Ectodermal cell (in vitro differentiated cells): ENCODE data around the gene DIAPH2.
"Not testable (repeated sequence)": the region's sequence is repeated elsewhere in the genome, so short reads cannot be mapped to it uniquely, and the experiment has no call there.

Experiments
- H3K27ac ChIP-seq: 2 replicates; pipeline ENCODE4 v1.7.0; 2013; ENCODE audit warnings: mild to moderate bottlenecking, low read depth, low read length; ENCODE audit not compliant: insufficient read depth, poor library complexity, severe bottlenecking
- H3K27me3 ChIP-seq: 2 replicates; pipeline ENCODE4 v1.7.0; 2013; ENCODE audit warnings: mild to moderate bottlenecking, low read length; ENCODE audit not compliant: insufficient read depth, control insufficient read depth, poor library complexity, severe bottlenecking
- H3K36me3 ChIP-seq: one replicate; pipeline ENCODE4 v1.7.0; 2013; ENCODE audit warnings: low read length; ENCODE audit not compliant: control insufficient read depth, insufficient read depth
- H3K4me1 ChIP-seq: one replicate; pipeline ENCODE4 v1.7.0; 2013; ENCODE audit warnings: low read length; ENCODE audit not compliant: control insufficient read depth, insufficient read depth
- H3K4me3 ChIP-seq: 2 replicates; pipeline ENCODE4 v1.7.0; 2013; ENCODE audit warnings: low read depth, low read length, control low read depth; ENCODE audit not compliant: insufficient read depth
- H3K9me3 ChIP-seq: 2 replicates; pipeline ENCODE4 v1.7.0; 2013; ENCODE audit warnings: mild to moderate bottlenecking, low read length, moderate library complexity; ENCODE audit not compliant: control insufficient read depth
- WGBS, 2 experiments: methylation state at CpG; one replicate each; pipeline ENCODE4 v1.1.7; 2013; ENCODE audit warnings: missing lambda C conversion rate in 2 of 2; 5-methylcytosine and 5-hydroxymethylcytosine counted together

DIAPH2 gene

DNA sequence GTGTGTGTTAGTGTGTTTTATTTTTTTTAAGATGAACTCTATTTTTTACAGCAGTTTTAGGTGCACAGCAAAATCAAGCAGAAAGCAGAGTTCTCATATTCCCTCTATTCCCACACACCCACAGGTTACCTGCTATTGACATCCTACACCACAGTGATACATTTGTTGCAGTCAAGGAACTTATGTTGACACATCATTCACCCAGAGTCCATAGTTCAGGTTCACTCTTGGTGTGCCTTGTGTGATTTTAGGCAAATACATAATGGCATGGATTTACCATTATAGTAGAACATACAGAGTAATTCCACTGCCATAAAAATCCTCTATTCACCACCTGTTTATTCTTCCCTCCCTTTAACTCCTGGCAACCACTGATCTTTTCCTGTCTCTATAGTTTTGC is 28.7 kb downstream of the DIAPH2 start:
- no peaks in the 10 kb centered on the region for H3K4me1 ChIP-seq
- H3K4me3 ChIP-seq = no peak overlapping the region
- no peaks in the 10 kb centered on the region for H3K36me3 ChIP-seq

GRCh38 chrX:96714393-96714792 is 29.8 kb downstream of the DIAPH2 start:
- not testable (repeated sequence) for H3K36me3 ChIP-seq, H3K4me1 ChIP-seq, H3K27ac ChIP-seq, H3K27me3 ChIP-seq, H3K4me3 ChIP-seq, H3K9me3 ChIP-seq
- WGBS, 2 experiments = 81 to 94% methylated on average over 6 of the region's 6 CpGs

More for the DNA sequence above, 28.7 kb downstream of the DIAPH2 start:
- H3K9me3 ChIP-seq = no peaks in the 10 kb centered on the region
- H3K27ac ChIP-seq = no peak overlapping the region
- H3K27me3 ChIP-seq = no peaks in the 10 kb centered on the region

- Histone ChIP-seq H3K27ac (no peak overlapping the region), H3K27me3 (no peaks in the 10 kb centered on the region), H3K4me1 (no peaks in the 10 kb centered on the region), H3K4me3 (no peak overlapping the region), H3K36me3 (no peaks in the 10 kb centered on the region), H3K9me3 (no peaks in the 10 kb centered on the region)
- 90% methylated on average over 2 of the region's 3 CpGs; no CpG with 5 or more reads in 1 of the 2 experiments for WGBS, 2 experiments
Measured at GRCh38 chrX:96715481-96715880, 30.8 kb downstream of the DIAPH2 start.

- H3K4me3 ChIP-seq = no peak overlapping the region
- H3K27me3 ChIP-seq = no peaks in the 10 kb centered on the region
- no peak overlapping the region for H3K27ac ChIP-seq
- WGBS, 2 experiments = 84 to 86% methylated on average over 2 to 3 of the region's 5 CpGs
- H3K4me1 ChIP-seq = no peaks in the 10 kb centered on the region
- H3K36me3 ChIP-seq = no peaks in the 10 kb centered on the region
- H3K9me3 ChIP-seq = no peaks in the 10 kb centered on the region
Measured at GRCh38 chrX:96719161-96719875, 34.7 kb downstream of the DIAPH2 start.

DNA sequence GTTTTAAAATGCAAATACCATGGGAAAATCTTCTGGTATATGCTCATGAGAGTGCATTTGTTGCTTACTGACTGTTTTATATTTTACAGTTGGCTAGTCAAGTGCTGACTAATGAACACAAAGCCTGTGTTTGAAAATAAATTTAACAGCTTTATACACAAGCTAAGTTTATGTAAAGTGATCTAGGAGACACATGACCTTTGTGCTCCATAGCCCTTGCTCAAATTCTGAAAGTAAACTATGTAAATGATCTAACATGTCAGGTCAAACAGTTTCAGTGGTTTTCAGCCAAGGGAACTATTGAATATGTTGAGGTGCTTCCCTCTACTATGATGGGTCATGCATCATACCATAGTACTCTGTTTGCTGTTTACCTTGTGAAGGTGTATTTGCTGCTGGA is 36.7 kb downstream of the DIAPH2 start:
- Histone ChIP-seq H3K4me1 (no peaks in the 10 kb centered on the region), H3K36me3 (no peaks in the 10 kb centered on the region), H3K4me3 (no peak overlapping the region), H3K27me3 (no peaks in the 10 kb centered on the region), H3K9me3 (no peaks in the 10 kb centered on the region), H3K27ac (no peak overlapping the region)

GRCh38 chrX:96722781-96723180 is 38.1 kb downstream of the DIAPH2 start:
- no peaks in the 10 kb centered on the region for H3K4me1 ChIP-seq
- H3K27ac ChIP-seq = no peak overlapping the region
- no peaks in the 10 kb centered on the region for H3K36me3 ChIP-seq
- H3K27me3 ChIP-seq = no peaks in the 10 kb centered on the region
- no peaks in the 10 kb centered on the region for H3K9me3 ChIP-seq
- no peak overlapping the region for H3K4me3 ChIP-seq
- WGBS, 2 experiments = 100% methylated on average over 1 to 2 of the region's 2 CpGs

DNA sequence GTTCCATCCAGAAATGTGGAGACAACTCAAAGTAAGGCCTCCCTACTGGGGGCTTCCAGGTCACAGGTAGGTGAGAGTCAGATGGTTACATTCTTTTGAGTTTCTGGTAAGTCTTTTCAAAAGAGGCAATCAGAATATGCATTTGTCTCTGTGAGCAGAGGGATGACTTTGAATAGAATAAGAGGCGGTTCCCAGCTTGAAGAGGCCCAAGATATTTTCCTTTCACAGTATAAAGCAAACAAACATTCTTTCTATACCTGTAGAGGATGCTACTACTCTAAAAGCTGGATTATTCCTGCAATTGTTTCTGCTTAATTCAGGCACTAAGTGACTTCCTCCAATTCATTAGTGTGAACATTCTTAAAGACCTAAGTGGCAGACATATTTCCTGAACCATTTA is 44.4 kb downstream of the DIAPH2 start:
- Histone ChIP-seq H3K27me3 (no peaks in the 10 kb centered on the region), H3K27ac (no peak overlapping the region), H3K9me3 (no peaks in the 10 kb centered on the region), H3K36me3 (no peaks in the 10 kb centered on the region), H3K4me1 (no peaks in the 10 kb centered on the region), H3K4me3 (no peak overlapping the region)
- WGBS, 2 experiments = 40% methylated on average over 1 of the region's 1 CpG; no CpG with 5 or more reads in 1 of the 2 experiments

DNA sequence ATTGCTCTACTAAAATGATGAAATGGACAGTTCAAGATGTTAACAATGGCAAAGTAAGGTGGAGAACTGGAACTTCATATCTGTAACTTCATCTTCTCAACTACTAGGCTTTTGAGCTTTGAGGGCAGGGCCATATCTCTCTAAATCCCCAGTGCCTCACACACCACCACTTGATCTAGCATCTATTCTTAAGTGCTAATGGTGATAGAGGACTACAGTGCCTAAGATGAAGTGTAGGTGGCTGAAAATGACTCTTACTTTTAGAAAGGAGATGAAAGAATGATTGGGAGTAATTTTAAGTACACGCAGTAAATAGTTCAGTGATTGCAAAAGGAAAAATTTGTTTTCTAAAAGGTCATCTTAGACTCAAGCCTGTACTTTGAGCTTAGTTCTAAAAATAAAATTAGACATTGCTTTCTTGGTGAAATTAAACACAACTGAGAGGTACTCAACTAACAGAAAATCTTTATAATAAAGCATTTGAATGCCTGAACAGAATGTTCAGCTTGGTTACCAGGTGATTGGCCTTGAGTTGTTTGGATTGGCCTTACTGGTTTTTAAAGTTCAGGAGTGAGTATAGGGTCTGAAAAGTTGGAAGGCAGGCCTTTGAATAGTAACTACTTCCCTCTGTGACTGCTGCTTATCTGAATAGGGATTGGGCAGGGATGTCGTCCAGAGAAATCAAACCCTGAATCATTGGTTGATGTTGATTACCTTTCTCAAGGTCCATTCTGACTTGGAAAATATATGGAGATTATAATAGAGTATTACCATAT is 45.4 kb downstream of the DIAPH2 start:
- Histone ChIP-seq H3K36me3 (no peaks in the 10 kb centered on the region), H3K27me3 (no peaks in the 10 kb centered on the region), H3K27ac (no peak overlapping the region), H3K9me3 (no peaks in the 10 kb centered on the region), H3K4me1 (no peaks in the 10 kb centered on the region), H3K4me3 (no peak overlapping the region)
- 91 to 94% methylated on average over 1 of the region's 2 CpGs for WGBS, 2 experiments

GRCh38 chrX:96731000-96731399 is 46.4 kb downstream of the DIAPH2 start:
- not testable (repeated sequence) for H3K9me3 ChIP-seq, H3K4me3 ChIP-seq, H3K27ac ChIP-seq, H3K4me1 ChIP-seq, H3K36me3 ChIP-seq, H3K27me3 ChIP-seq
- WGBS, 2 experiments = 93 to 99% methylated on average over 2 to 3 of the region's 3 CpGs

- no peaks in the 10 kb centered on the region for H3K9me3 ChIP-seq
- no peaks in the 10 kb centered on the region for H3K4me1 ChIP-seq
- H3K36me3 ChIP-seq = no peaks in the 10 kb centered on the region
- 83 to 93% methylated on average over 1 of the region's 1 CpG for WGBS, 2 experiments
- H3K4me3 ChIP-seq = no peak overlapping the region
- H3K27me3 ChIP-seq = no peaks in the 10 kb centered on the region
- no peak overlapping the region for H3K27ac ChIP-seq
Measured at GRCh38 chrX:96743367-96744073, 58.9 kb downstream of the DIAPH2 start.
